HUES6 (cell line): ENCODE data around the gene MASP2.
"Not testable (repeated sequence)": the region's sequence is repeated elsewhere in the genome, so short reads cannot be mapped to it uniquely, and the experiment has no call there.

ENCODE experiments used
- H3K27ac ChIP-seq: 2 replicates; pipeline ENCODE4 v1.7.0; 2013; ENCODE audit warnings: low read depth, mild to moderate bottlenecking, low read length, inconsistent platforms
- H3K27me3 ChIP-seq: 2 replicates; pipeline ENCODE4 v1.6.1; 2013; ENCODE audit warnings: low read length; ENCODE audit not compliant: control insufficient read depth, insufficient read depth
- H3K36me3 ChIP-seq: 2 replicates; pipeline ENCODE4 v1.6.1; 2013; ENCODE audit warnings: low read length; ENCODE audit not compliant: control insufficient read depth, insufficient read depth
- H3K4me1 ChIP-seq: 2 replicates; pipeline ENCODE4 v1.6.1; 2013; ENCODE audit warnings: low read length; ENCODE audit not compliant: control insufficient read depth, insufficient read depth
- H3K4me3 ChIP-seq: 2 replicates; pipeline ENCODE4 v1.5.1; 2013; ENCODE audit warnings: low read depth, low read length
- H3K9ac ChIP-seq: one replicate; pipeline ENCODE4 v1.6.1; 2013; ENCODE audit warnings: mild to moderate bottlenecking, low read length
- H3K9me3 ChIP-seq: 2 replicates; pipeline ENCODE4 v1.6.1; 2013; ENCODE audit warnings: low read depth, low read length; ENCODE audit not compliant: control insufficient read depth, insufficient read depth

Gene MASP2

DNA sequence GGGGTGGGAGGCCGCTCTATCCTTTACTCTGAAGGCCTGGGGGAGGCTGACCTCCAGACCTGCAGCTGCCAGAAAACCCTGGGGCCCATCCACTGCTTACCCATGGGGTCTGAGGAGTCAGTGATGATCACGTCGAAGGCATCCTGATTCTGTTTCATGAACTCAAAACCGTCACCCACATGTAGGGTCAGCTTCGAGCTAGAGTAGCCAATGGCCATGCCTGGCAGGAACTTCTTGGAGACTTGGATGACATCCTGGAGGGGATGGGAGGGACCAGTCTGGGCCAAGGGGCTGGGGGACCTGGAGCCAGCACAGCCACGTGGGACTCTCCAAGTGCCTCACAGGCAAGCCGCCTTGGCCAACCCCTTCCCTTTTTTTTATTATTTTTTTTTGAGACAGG, 9.5 kb upstream of the MASP2 start:
- Histone ChIP-seq H3K27ac (no peak overlapping the region), H3K9me3 (no peaks in the 10 kb centered on the region), H3K4me3 (no peak overlapping the region), H3K4me1 (peaks cover 22% of the 10 kb centered on the region), H3K36me3 (peaks cover 30% of the 10 kb centered on the region), H3K9ac (no peak overlapping the region), H3K27me3 (no peaks in the 10 kb centered on the region)

DNA sequence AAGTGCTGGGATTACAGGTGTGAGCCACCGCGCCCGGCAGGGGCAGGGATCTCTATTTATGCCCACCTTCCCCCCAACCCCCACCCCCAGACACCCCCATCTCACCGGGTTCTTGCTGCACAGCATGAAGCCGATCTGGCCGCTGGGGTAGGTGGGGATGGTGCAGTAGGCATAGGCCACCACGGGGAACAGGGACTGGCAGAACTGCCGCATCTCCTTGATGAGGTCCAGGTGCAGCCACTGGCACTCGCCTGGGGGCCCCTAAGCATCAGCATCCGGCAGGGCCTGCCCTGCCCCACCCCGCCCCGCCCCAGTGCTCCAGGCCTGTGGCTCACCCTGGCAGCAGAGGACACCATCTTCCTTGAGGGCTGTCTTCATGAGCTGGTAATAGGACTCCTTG, 8.6 kb upstream of the MASP2 start:
- peaks cover 30% of the 10 kb centered on the region for H3K36me3 ChIP-seq

DNA sequence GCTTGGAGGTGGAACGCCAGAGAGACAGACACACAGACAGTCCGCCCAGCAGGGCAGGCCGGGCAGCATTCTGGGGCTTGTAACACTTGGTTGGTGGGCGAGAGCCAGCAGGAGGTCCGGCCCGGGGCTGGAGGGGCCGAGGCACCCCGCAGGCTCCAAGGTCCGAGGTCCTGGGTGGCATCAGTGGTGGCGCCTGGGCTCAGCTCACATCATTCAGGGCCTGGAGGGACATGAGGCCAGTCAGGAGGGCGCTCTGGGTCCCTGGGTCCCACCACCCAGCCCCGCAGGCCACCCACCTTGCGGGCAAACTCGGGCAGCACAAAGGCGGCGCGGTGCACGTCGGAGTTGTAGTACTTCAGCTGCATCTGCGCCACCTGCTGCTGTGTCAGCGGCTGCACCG, 7.6 kb upstream of the MASP2 start:
- H3K27me3 ChIP-seq = no peaks in the 10 kb centered on the region
- H3K27ac ChIP-seq = no peak overlapping the region
- peaks cover 17% of the 10 kb centered on the region for H3K4me1 ChIP-seq
- no peak overlapping the region for H3K4me3 ChIP-seq
- peaks cover 30% of the 10 kb centered on the region for H3K36me3 ChIP-seq
- H3K9me3 ChIP-seq = no peaks in the 10 kb centered on the region
- no peak overlapping the region for H3K9ac ChIP-seq

More for the DNA sequence above, 8.6 kb upstream of the MASP2 start:
- Histone ChIP-seq H3K9me3 (no peaks in the 10 kb centered on the region), H3K27me3 (no peaks in the 10 kb centered on the region), H3K27ac (no peak overlapping the region), H3K4me1 (peaks cover 18% of the 10 kb centered on the region), H3K9ac (no peak overlapping the region), H3K4me3 (no peak overlapping the region)

DNA sequence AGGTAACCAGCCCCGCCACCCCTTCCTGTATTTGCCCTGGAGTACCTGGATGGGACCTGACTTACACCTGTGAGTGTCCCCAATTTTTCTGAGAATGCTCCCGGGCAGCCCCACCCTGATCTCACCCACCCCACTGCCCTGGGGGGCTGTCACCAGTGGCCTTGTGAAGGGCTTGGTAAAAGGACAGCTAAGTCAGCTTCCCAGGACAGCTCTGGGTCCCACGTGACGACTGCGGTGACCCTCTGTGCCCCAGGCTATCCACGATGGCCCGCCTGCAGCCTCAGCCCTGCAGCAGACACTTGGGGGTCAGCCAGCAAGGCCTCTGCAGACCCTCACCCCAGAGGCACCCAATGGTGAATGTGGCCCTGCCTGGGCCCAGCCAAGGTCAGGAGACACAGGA, 7.1 kb upstream of the MASP2 start:
- Histone ChIP-seq H3K4me3 (no peak overlapping the region), H3K27me3 (no peaks in the 10 kb centered on the region), H3K9me3 (no peaks in the 10 kb centered on the region), H3K36me3 (peaks cover 30% of the 10 kb centered on the region), H3K4me1 (peaks cover 17% of the 10 kb centered on the region), H3K9ac (no peak overlapping the region), H3K27ac (no peak overlapping the region)

DNA sequence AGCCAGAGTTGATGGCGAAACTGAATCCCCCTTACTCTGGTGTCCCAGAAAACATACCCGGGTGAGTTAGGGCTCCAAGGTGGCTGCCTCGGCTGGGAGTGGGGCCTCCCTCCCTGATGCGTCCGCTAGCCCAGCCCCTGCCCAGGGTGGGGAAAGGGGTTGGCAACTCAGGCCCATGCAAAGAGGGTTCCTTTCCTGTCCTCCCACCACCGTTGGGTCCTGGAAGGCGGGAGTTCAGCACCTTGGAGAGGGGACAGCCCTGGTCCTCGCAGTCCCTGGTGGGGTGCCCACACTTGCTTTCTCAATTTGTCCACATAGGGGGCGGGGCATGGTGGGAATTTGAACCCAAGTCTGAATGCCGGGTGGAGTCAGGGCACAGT, 6.7 kb upstream of the MASP2 start:
- H3K27me3 ChIP-seq = no peaks in the 10 kb centered on the region
- H3K9ac ChIP-seq = no peak overlapping the region
- H3K9me3 ChIP-seq = no peaks in the 10 kb centered on the region
- no peak overlapping the region for H3K27ac ChIP-seq
- no peak overlapping the region for H3K4me3 ChIP-seq
- peaks cover 30% of the 10 kb centered on the region for H3K36me3 ChIP-seq
- peaks cover 15% of the 10 kb centered on the region for H3K4me1 ChIP-seq

DNA sequence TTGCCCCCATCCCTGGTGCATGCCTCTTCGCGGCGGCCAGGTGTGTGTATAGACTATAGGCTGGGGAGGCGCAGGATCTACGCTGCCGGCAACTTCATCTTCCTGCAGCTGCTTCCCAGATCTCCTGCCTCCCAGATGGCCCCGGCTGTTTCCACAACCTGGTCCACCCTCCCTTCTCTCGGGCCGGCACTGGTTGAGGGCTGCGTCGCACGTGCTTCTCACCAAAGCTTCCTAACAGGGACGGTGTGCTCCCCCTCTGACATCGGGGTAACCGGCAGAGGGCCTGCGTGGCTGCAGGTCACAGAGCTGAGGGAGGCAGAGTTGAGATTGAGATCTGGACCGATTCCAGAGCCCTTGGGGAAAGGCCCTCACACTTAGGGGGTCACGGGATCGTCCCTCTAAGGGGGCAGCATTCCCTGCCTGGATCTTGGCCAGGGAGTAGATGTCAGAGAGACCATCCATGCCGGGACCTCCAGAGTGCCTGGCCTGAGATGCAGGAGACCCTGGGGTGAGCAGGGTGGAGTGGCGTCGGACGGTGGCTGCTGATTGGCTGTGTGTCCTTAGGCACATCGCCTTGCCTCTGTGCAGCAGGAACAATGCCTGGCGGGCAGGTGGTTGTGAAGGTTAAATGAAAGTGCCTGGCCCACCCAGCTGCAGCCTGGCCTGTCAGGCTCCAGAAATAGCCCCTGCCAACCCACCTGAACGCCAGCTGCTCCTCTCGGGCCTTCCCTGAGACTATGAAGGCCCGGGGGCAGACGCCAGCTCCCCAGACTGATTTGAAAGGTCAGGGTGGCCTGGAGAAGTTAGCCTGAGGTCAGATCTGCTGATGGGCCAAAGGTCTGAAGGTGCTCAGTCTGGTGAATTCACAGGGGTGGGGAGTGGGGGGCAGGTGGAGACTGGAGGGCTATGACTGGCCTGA, 6.1 kb upstream of the MASP2 start:
- H3K9me3 ChIP-seq = no peaks in the 10 kb centered on the region
- no peaks in the 10 kb centered on the region for H3K27me3 ChIP-seq
- no peak overlapping the region for H3K4me3 ChIP-seq
- H3K27ac ChIP-seq = no peak overlapping the region
- H3K36me3 ChIP-seq = peaks cover 29% of the 10 kb centered on the region
- no peak overlapping the region for H3K9ac ChIP-seq
- H3K4me1 ChIP-seq = peaks cover 12% of the 10 kb centered on the region

DNA sequence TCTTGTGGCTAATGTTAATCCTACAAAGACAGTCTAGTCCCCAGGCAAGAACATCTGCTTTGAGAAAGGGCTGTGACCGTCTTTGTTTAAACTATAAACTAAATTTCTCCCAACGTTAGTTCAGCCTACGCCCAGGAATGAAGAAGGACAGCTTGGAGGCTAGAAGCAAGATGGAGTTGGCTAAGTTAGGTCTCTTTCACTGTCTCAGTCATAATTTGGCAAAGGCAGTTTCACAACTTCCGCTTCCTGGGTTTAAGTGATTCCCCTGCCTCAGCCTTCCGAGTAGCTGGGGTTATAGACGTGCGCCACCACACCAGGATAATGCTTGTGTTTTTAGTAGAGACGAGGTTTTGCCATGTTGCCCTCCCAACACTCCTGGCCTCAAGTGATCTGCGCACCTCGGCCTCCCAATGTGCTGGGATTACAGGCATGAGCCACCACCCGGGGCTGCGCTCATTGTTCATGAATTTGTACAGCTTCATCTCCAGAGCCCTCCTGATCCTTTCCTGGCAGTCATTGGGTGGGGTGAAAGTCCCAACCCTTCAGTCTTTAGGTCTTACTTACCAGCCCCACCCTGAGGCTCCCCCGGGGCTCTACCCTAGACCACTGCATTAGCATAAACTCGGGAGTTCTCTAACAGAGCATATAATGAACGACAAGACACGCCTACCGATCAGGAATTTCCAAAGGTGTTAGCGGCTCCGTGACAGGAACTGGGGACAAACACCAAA, 4.9 kb upstream of the MASP2 start:
- no peak overlapping the region for H3K9ac ChIP-seq
- no peak overlapping the region for H3K4me3 ChIP-seq

DNA sequence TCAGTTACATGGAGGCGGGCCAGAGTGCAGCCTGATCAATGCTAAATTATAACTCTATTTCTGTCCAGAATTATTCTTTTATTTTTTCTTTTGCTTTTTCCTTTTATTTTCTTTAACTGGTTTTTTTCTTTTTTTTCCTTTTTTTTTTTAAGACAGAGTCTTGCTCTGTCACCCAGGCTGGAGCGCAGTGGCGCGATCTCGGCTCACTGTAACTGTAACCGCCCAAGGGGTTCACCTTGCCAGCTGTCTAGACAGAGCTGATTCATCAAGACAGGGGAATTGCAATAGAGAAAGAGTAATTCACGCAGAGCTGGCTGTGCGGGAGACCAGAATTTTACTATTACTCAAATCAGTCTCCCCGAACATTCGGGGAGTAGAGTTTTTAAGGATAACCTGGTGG, 4.1 kb upstream of the MASP2 start:
- Histone ChIP-seq H3K36me3 (peaks cover 12% of the 10 kb centered on the region), H3K4me1 (peaks cover 12% of the 10 kb centered on the region)
- not testable (repeated sequence) for H3K4me3 ChIP-seq, H3K9me3 ChIP-seq, H3K9ac ChIP-seq, H3K27ac ChIP-seq, H3K27me3 ChIP-seq

More for the DNA sequence above, 4.9 kb upstream of the MASP2 start:
- Histone ChIP-seq H3K4me1 (peaks cover 12% of the 10 kb centered on the region), H3K27ac (no peak overlapping the region), H3K9me3 (no peaks in the 10 kb centered on the region), H3K36me3 (peaks cover 20% of the 10 kb centered on the region), H3K27me3 (no peaks in the 10 kb centered on the region)

DNA sequence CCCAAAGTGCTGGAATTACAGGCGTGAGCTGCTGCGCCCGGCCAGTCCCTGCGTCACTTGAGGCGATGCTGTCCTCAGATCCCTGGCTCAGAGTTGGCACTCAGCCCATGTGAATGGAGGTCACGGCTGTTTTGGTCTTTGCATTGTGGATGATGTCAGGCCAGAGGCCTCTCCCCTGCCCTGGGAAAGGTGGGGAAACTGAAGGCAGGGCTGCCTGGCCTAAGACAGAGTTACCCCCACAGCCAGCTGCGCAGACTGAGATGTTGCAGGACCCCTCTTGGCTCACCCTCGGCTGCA, 821 bp downstream of the MASP2 start:
- Histone ChIP-seq H3K9ac (no peak overlapping the region), H3K27ac (no peak overlapping the region), H3K4me3 (no peak overlapping the region), H3K9me3 (no peaks in the 10 kb centered on the region), H3K36me3 (no peaks in the 10 kb centered on the region), H3K4me1 (0 out of 2 replicates have a peak, but pooled peaks cover 4% of the 10 kb centered on the region), H3K27me3 (no peaks in the 10 kb centered on the region)

DNA sequence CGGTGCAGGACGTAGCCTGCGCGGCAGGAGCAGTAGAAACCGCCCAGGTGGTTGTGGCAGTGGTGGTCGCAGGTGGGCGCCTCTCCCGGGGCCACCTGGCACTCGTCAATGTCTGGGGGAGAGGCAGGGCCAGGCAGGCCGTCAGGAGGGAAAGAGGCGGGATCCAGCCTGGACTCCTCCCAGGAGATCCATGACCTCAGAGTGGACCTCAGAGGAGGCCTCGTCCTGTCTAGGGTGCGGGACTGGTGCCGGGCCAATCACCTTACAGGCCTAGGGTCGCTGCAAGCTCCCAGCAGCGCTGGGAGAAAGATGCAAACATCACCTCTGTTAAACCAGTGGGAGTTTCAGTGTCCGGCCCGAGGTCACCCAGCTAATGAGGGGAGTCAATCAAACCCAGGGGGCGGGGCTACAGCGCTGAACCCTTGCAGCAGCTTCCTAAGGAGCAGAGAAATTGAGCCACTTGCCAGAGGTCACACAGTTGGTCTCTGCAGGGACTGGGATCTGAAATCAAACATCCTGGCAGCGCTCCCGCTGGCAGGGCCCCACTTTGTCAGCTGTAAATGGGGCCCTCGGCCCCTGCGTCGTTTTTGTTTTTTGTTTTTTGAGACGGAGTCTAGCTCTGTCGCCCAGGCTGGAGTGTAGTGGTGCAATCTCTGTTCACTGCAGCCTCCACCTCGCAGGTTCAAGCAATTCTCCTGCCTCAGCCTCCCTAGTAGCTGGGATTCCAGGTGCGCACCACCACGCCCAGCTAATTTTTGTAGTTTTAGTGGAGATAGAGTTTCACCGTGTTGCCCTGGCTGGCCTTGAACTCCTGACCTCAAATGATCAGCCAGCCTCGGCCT, 1.4 kb downstream of the MASP2 start:
- H3K9ac ChIP-seq = no peak overlapping the region
- H3K9me3 ChIP-seq = no peaks in the 10 kb centered on the region
- H3K36me3 ChIP-seq = no peaks in the 10 kb centered on the region
- H3K27me3 ChIP-seq = no peaks in the 10 kb centered on the region
- no peak overlapping the region for H3K4me3 ChIP-seq
- no peak overlapping the region for H3K27ac ChIP-seq
- 0 out of 2 replicates have a peak, but pooled peaks cover 4% of the 10 kb centered on the region for H3K4me1 ChIP-seq
